NCI-H1436 (cell line): Measurements from ENCODE around the gene GGTLC2.
"Not testable (repeated sequence)": the region's sequence is repeated elsewhere in the genome, so short reads cannot be mapped to it uniquely, and the experiment has no call there.

Experiments
- DNase-seq: peaks from one replicate; lab custom pipeline; 2025; lab: John Stamatoyannopoulos, UW

The GGTLC2 gene

GRCh38 chr22:22669093-22669492 is 24.7 kb downstream of the GGTLC2 start:
- no peak for DNase-seq

GRCh38 chr22:22670076-22670795 is 25.8 kb downstream of the GGTLC2 start:
- no peak for DNase-seq

- DNase-seq = no peak
Observed at GRCh38 chr22:22671506-22671905, 27.1 kb downstream of the GGTLC2 start.

GRCh38 chr22:22673099-22673498 is 28.7 kb downstream of the GGTLC2 start:
- DNase-seq = no peak

- no peak for DNase-seq
Observed at GRCh38 chr22:22673628-22674027, 29.2 kb downstream of the GGTLC2 start.

GRCh38 chr22:22674467-22674866 is 30.1 kb downstream of the GGTLC2 start:
- DNase-seq = no peak

- no peak for DNase-seq
Observed at GRCh38 chr22:22678970-22679369, 34.6 kb downstream of the GGTLC2 start.

GRCh38 chr22:22680396-22680795 is 36.0 kb downstream of the GGTLC2 start:
- no peak for DNase-seq

GRCh38 chr22:22681221-22681739 is 36.9 kb downstream of the GGTLC2 start:
- peak; percentile 50 for DNase-seq

GRCh38 chr22:22682196-22682595 is 37.8 kb downstream of the GGTLC2 start:
- DNase-seq = no peak

GRCh38 chr22:22682807-22683667 is 38.6 kb downstream of the GGTLC2 start:
- no peak for DNase-seq

GRCh38 chr22:22683668-22684361 is 39.4 kb downstream of the GGTLC2 start:
- no peak for DNase-seq

GRCh38 chr22:22684580-22685561 is 40.5 kb downstream of the GGTLC2 start:
- no peak for DNase-seq

- no peak for DNase-seq
Observed at GRCh38 chr22:22685586-22685985, 41.2 kb downstream of the GGTLC2 start.

GRCh38 chr22:22686202-22687115 is 42.0 kb downstream of the GGTLC2 start:
- not testable (repeated sequence) for DNase-seq

GRCh38 chr22:22687638-22688500 is 43.5 kb downstream of the GGTLC2 start:
- no peak for DNase-seq

- no peak for DNase-seq
Observed at GRCh38 chr22:22689621-22690345, 45.4 kb downstream of the GGTLC2 start.

- no peak for DNase-seq
Observed at GRCh38 chr22:22691055-22691454, 46.6 kb downstream of the GGTLC2 start.
